H1 (cell line): Measurements from ENCODE around the gene SHISA7. TPM values are rescaled to one million over a fixed set of nuclear protein-coding genes. Genes with fewer than 3 reads are reported as not detected.
A peak's percentile ranks its signal among the peaks of the same experiment; 100 is the strongest.

Experiments used
- CTCF ChIA-PET: fragments of 300-600 bp; sonication (Branson Sonifier 250); formaldehyde crosslinking; loops from one replicate; lab custom pipeline; 2021; ENCODE audit not compliant: partially characterized antibody; lab: Charles Lee
- POLR2A ChIA-PET: fragments of 300-600 bp; sonication (Branson Sonifier 250); formaldehyde crosslinking; loops from one replicate; lab custom pipeline; 2021; ENCODE audit warnings: inconsistent platforms; ENCODE audit not compliant: partially characterized antibody; lab: Charles Lee
- DNase-seq, 2 experiments: peaks; one replicate each; pipeline versions ENCODE4 v3.0.0 to v3.0.0-alpha.2; 2010 to 2022; ENCODE audit warnings: low spot score in 2 of 2, low read depth in 1 of 2, mixed read lengths in 1 of 2
- FAIRE-seq: peaks from 2 replicates; lab custom pipeline; 2011; peaks lifted over from hg19 to GRCh38; lab: Jason Lieb, UNC
- H2AFZ ChIP-seq: 2 replicates; pipeline ENCODE4 v1.8.1; 2012; ENCODE audit warnings: low read length, inconsistent platforms
- H2AK5ac ChIP-seq: 2 replicates; pipeline ENCODE4 v1.6.1; 2013; ENCODE audit warnings: low read depth, low read length
- H2BK120ac ChIP-seq: replicated peaks from 2 replicates; pipeline ENCODE3; 2013; ENCODE audit warnings: low read depth, low read length, inconsistent platforms
- H2BK12ac ChIP-seq: 2 replicates; pipeline ENCODE4 v1.6.1; 2013; ENCODE audit warnings: low read depth, low read length
- H2BK15ac ChIP-seq: 2 replicates; pipeline ENCODE4 v1.6.1; 2013; ENCODE audit warnings: low read length
- H2BK20ac ChIP-seq: 2 replicates; pipeline ENCODE4 v1.6.1; 2013; ENCODE audit warnings: low read length
- H2BK5ac ChIP-seq: 2 replicates; pipeline ENCODE4 v1.6.1; 2013; ENCODE audit warnings: low read depth, low read length
- H3K14ac ChIP-seq: 2 replicates; pipeline ENCODE4 v1.6.1; 2013; ENCODE audit warnings: inconsistent platforms; ENCODE audit not compliant: insufficient read length
- H3K18ac ChIP-seq: 2 replicates; pipeline ENCODE4 v1.6.1; 2013; ENCODE audit warnings: low read length; ENCODE audit errors: extremely low read depth
- H3K23ac ChIP-seq: 2 replicates; pipeline ENCODE4 v1.6.1; 2013; ENCODE audit warnings: inconsistent platforms; ENCODE audit not compliant: insufficient read length
- H3K23me2 ChIP-seq: 2 replicates; pipeline ENCODE4 v1.6.1; 2013; ENCODE audit warnings: low read depth, low read length
- H3K27ac ChIP-seq: 2 replicates; pipeline ENCODE4 v1.6.1; 2011; ENCODE audit warnings: low read depth, low read length, inconsistent platforms
- H3K27me3 ChIP-seq, 4 experiments: replicated peaks in 1 of 4; 1 replicate in 1 of 4; 2 replicates in 3 of 4; pipeline versions ENCODE4 v1.6.1 to v1.8.1; 2011 to 2013; ENCODE audit warnings: low read length in 3 of 4, mild to moderate bottlenecking in 3 of 4, inconsistent platforms in 2 of 4, mixed read lengths in 2 of 4, moderate library complexity in 1 of 4; ENCODE audit not compliant: control insufficient read depth in 3 of 4, insufficient read depth in 3 of 4; ENCODE audit errors: extremely low read depth in 1 of 4
- H3K36me3 ChIP-seq, 4 experiments: 2 replicates each; pipeline versions ENCODE4 v1.6.1 to v1.8.1; 2011 to 2013; ENCODE audit warnings: mild to moderate bottlenecking in 4 of 4, low read length in 3 of 4, moderate library complexity in 2 of 4, control low read depth in 1 of 4, inconsistent platforms in 1 of 4; ENCODE audit not compliant: insufficient read depth in 4 of 4, control insufficient read depth in 2 of 4
- H3K4ac ChIP-seq: replicated peaks from 2 replicates; pipeline ENCODE3; 2013; ENCODE audit warnings: low read length, low read depth, mixed read lengths, inconsistent platforms; ENCODE audit not compliant: insufficient read length
- H3K4me1 ChIP-seq, 4 experiments: replicated peaks in 1 of 4; 1 replicate in 1 of 4; 2 replicates in 3 of 4; pipeline versions ENCODE4 v1.6.1 to v1.8.1; 2011 to 2013; ENCODE audit warnings: low read length in 3 of 4, inconsistent platforms in 2 of 4, mixed read lengths in 1 of 4; ENCODE audit not compliant: insufficient read depth in 4 of 4, control insufficient read depth in 3 of 4
- H3K4me2 ChIP-seq, 2 experiments: 2 replicates each; pipeline versions ENCODE4 v1.6.1 to v1.8.1; 2011 to 2013; ENCODE audit warnings: low read depth in 2 of 2, low read length in 2 of 2, control low read depth in 1 of 2, inconsistent platforms in 1 of 2, mild to moderate bottlenecking in 1 of 2; ENCODE audit not compliant: insufficient read depth in 1 of 2
- H3K4me3 ChIP-seq, 4 experiments: fragments of 200-600, 300-600 bp in 1 of 4; sonication (generic), shearing (Covaris generic), sonication (Bioruptor Twin) in 1 of 4; 2 replicates each; pipeline versions ENCODE4 v1.5.1 to v1.8.1; 2011 to 2016; ENCODE audit warnings: low read length in 4 of 4, low read depth in 3 of 4, control low read depth in 2 of 4, inconsistent platforms in 2 of 4, mild to moderate bottlenecking in 2 of 4, mixed read lengths in 1 of 4, moderate library complexity in 1 of 4; ENCODE audit not compliant: insufficient read depth in 2 of 4; ENCODE audit errors: extremely low read depth in 1 of 4
- H3K56ac ChIP-seq: replicated peaks from 2 replicates; pipeline ENCODE3; 2013; ENCODE audit warnings: low read depth, mild to moderate bottlenecking, mixed read lengths, low read length, inconsistent platforms; ENCODE audit not compliant: insufficient read length
- H3K79me1 ChIP-seq: 2 replicates; pipeline ENCODE4 v1.6.1; 2013; ENCODE audit warnings: low read depth, low read length, control low read depth
- H3K79me2 ChIP-seq, 2 experiments: 2 replicates each; pipeline versions ENCODE4 v1.6.1 to v1.8.1; 2012 to 2013; ENCODE audit warnings: low read length in 2 of 2, mild to moderate bottlenecking in 2 of 2, inconsistent platforms in 1 of 2; ENCODE audit not compliant: insufficient read depth in 2 of 2, control insufficient read depth in 1 of 2
- H3K9ac ChIP-seq, 4 experiments: replicated peaks in 1 of 4; 1 replicate in 1 of 4; 2 replicates in 3 of 4; pipeline versions ENCODE4 v1.6.1 to v1.8.1; 2011 to 2013; ENCODE audit warnings: low read depth in 3 of 4, low read length in 3 of 4, control low read depth in 2 of 4, mild to moderate bottlenecking in 2 of 4, moderate library complexity in 2 of 4, inconsistent platforms in 1 of 4; ENCODE audit errors: extremely low read depth in 1 of 4
- H3K9me3 ChIP-seq, 2 experiments: 2 replicates each; pipeline versions ENCODE4 v1.6.1 to v1.8.1; 2012 to 2013; ENCODE audit warnings: mild to moderate bottlenecking in 2 of 2, moderate library complexity in 2 of 2, control low read depth in 1 of 2, inconsistent platforms in 1 of 2, low read depth in 1 of 2, low read length in 1 of 2, mixed read lengths in 1 of 2; ENCODE audit not compliant: insufficient read depth in 2 of 2
- H4K20me1 ChIP-seq, 2 experiments: replicated peaks in 1 of 2; 2 replicates each; pipeline versions ENCODE3 to v1.8.1; 2011 to 2013; ENCODE audit warnings: inconsistent platforms in 2 of 2, low read length in 2 of 2, mild to moderate bottlenecking in 1 of 2; ENCODE audit not compliant: insufficient read depth in 2 of 2, control insufficient read depth in 1 of 2
- H4K5ac ChIP-seq: 2 replicates; pipeline ENCODE4 v1.6.1; 2013; ENCODE audit warnings: low read length, low read depth, mixed read lengths, inconsistent platforms; ENCODE audit not compliant: insufficient read length
- H4K8ac ChIP-seq: 2 replicates; pipeline ENCODE4 v1.8.0; 2013; ENCODE audit warnings: mild to moderate bottlenecking, moderate library complexity, low read length, inconsistent platforms; ENCODE audit not compliant: insufficient read depth; ENCODE audit errors: extremely low read depth
- H4K91ac ChIP-seq: replicated peaks from 2 replicates; pipeline ENCODE3; 2013; ENCODE audit warnings: low read length, mixed read lengths, inconsistent platforms; ENCODE audit not compliant: insufficient read length
- JUND ChIP-seq: IDR thresholded peaks from 2 replicates; pipeline ENCODE4 v1.6.1; 2011; ENCODE audit warnings: mild to moderate bottlenecking, improper control_type of control experiment, low read length
- KDM1A ChIP-seq: fragments of 200-600, 300-600 bp; sonication (generic); IDR thresholded peaks from 2 replicates; pipeline ENCODE4 v1.7.1; 2016; ENCODE audit warnings: mild to moderate bottlenecking, low read length, borderline replicate concordance
- POLR2A ChIP-seq, 2 experiments: IDR thresholded peaks; 1 replicate in 1 of 2; 2 replicates in 1 of 2; pipeline ENCODE4 v1.6.1; 2011; ENCODE audit warnings: low read depth in 2 of 2, low read length in 2 of 2, mild to moderate bottlenecking in 2 of 2; ENCODE audit errors: control extremely low read depth in 1 of 2
- POLR2AphosphoS5 ChIP-seq: IDR thresholded peaks from 2 replicates; pipeline ENCODE4 v1.6.1; 2011; ENCODE audit warnings: low read depth, low read length
- WGBS, 2 experiments: shearing (Covaris generic) in 1 of 2; methylation state at CpG; one replicate each; pipeline versions ENCODE4 v1.1.6 to v1.1.7; 2013 to 2015; ENCODE audit warnings: low lambda C conversion rate in 2 of 2, mixed read lengths in 2 of 2, inconsistent platforms in 1 of 2, low coverage in 1 of 2, missing lambda C conversion rate in 1 of 2; ENCODE audit not compliant: insufficient replicate concordance in 2 of 2, insufficient coverage in 1 of 2, insufficient read length in 1 of 2; ENCODE audit errors: extremely low coverage in 1 of 2, missing lambda C conversion rate in 1 of 2; 5-methylcytosine and 5-hydroxymethylcytosine counted together
- polyA plus RNA-seq, 7 experiments: library from polyadenylated mRNA; depleted of rRNA in 3 of 7; stranded (reverse) in 5 of 7; unstranded in 2 of 7; fragments of >200 nt in 5 of 7; fragments of 200-250 nt in 2 of 7; gene quantifications; 1 replicate in 5 of 7; 2 replicates in 1 of 7; 4 replicates in 1 of 7; pipeline versions ENCODE4 v1.2.1 to v1.2.3, GENCODE V29; 2011 to 2013; ENCODE audit warnings: missing spikeins in 2 of 7, mixed read lengths in 2 of 7
- total RNA-seq: library from RNA; stranded (reverse); fragmentation: NEBNext Ultra II Directional; extraction: Animal tissue kit (Norgen Biotek cat#: 25700); gene quantifications from 2 replicates; pipeline ENCODE4 v1.2.1, GENCODE V29; 2021

Gene SHISA7
- total and polyA plus RNA-seq, 2 of the 8 experiments (the other 6 are each of a cell fraction or from before 2014, with no cell fraction given): 0.76 to 1.0 TPM

- H3K27me3 ChIP-seq: no peaks in the 10 kb centered on the region
- H3K4me3 ChIP-seq: no peak overlapping the region
- H3K36me3 ChIP-seq: peaks cover 23 to 35% (median 26%) of the 10 kb centered on the region in 4 experiments
- no peak overlapping the region for H4K91ac ChIP-seq
- no peak overlapping the region for H3K56ac ChIP-seq
- no peak overlapping the region for H3K14ac ChIP-seq
- H3K79me2 ChIP-seq: peaks cover 14 to 23% of the 10 kb centered on the region in 2 experiments; a peak in 3 of 4 replicates
- H3K9me3 ChIP-seq: no peaks in the 10 kb centered on the region
- ChIA-PET POLR2A (interaction anchor here (1.0 to 26.7 kb wide), 14 partner anchors 8 to 184 kb away, joined by 3 to 874 read pairs (median 4); partner anchors contain the start of genes GARIN5B, HSPBP1, IL11 and KMT5C), CTCF (interaction anchor here (1.1 to 6.1 kb wide), 2 partner anchors 11 to 98 kb away, joined by 3 to 39 read pairs; no protein-coding TSS in a partner anchor)
- TF ChIP-seq JUND: no peak
- peak; percentile 47; the same call in 1 of the 2 replicates for TF ChIP-seq POLR2AphosphoS5
- TF ChIP-seq KDM1A: peak; percentile 54; the same call in 1 of the 2 replicates
- TF ChIP-seq POLR2A (IDR thresholded peaks at IDR 0.05; ENCODE audit: control extremely low read depth in 1 of 2, low read depth in 2 of 2, low read length in 2 of 2): peak in 1 of 2 experiments; percentile 67; a peak in 2 of 3 replicates
- H2BK120ac ChIP-seq: no peak overlapping the region
- WGBS, 2 experiments: 90% methylated on average over 12 of the region's 12 CpGs; no CpG with 5 or more reads in 1 of the 2 experiments
- no peak for DNase-seq
- H4K8ac ChIP-seq: no peak overlapping the region
- H2BK20ac ChIP-seq: no peak overlapping the region
- H2AK5ac ChIP-seq: no peak overlapping the region
- no peak overlapping the region for H2AFZ ChIP-seq
- peaks cover 7% of the 10 kb centered on the region; the same call in 1 of the 2 replicates for H3K23me2 ChIP-seq
- no peak overlapping the region for H2BK15ac ChIP-seq
- no peak overlapping the region for H2BK12ac ChIP-seq
- no peak overlapping the region; a peak in 1 of 4 replicates for H3K4me2 ChIP-seq
- peaks cover 25 to 42% of the 10 kb centered on the region in 2 experiments for H4K20me1 ChIP-seq
- H3K4ac ChIP-seq: no peak overlapping the region
- no peak overlapping the region for H3K18ac ChIP-seq
- H3K27ac ChIP-seq: no peak overlapping the region
- no peak overlapping the region for H3K23ac ChIP-seq
- no peak overlapping the region for H3K9ac ChIP-seq
- no peak for FAIRE-seq
- H3K79me1 ChIP-seq: peaks cover 28% of the 10 kb centered on the region
- H2BK5ac ChIP-seq: no peak overlapping the region
- H4K5ac ChIP-seq: no peak overlapping the region
- peaks cover 0 to 46% (median 36%) of the 10 kb centered on the region in 4 experiments; a peak in 6 of 7 replicates for H3K4me1 ChIP-seq
Observed at GRCh38 chr19:55391191-55391670, 51.9 kb downstream of the SHISA7 start.
